Breast epithelium (tissue), 3 donors: Measurements from ENCODE around the gene C1orf50.

ENCODE experiments used
- POLR2A ChIP-seq: fragments of 450-650 bp; IDR thresholded peaks from one replicate; pipeline ENCODE4 v1.6.1; 2016; ENCODE audit warnings: antibody characterized with exemption, mild to moderate bottlenecking, moderate library complexity
- POLR2AphosphoS5 ChIP-seq, 3 donors: sonication (generic); formaldehyde crosslinking; IDR thresholded peaks; one replicate each; pipeline ENCODE4 v1.6.1; 2017; ENCODE audit warnings: antibody characterized with exemption in 3 of 3
- TF ChIP-seq, protein P1 (sequence below), 3 donors: fragments of 450-650 bp; IDR thresholded peaks; one replicate each; pipeline ENCODE4 v1.5.1; 2016 to 2017; ENCODE audit warnings: antibody characterized with exemption in 3 of 3, mild to moderate bottlenecking in 3 of 3, moderate library complexity in 3 of 3

DNA sequence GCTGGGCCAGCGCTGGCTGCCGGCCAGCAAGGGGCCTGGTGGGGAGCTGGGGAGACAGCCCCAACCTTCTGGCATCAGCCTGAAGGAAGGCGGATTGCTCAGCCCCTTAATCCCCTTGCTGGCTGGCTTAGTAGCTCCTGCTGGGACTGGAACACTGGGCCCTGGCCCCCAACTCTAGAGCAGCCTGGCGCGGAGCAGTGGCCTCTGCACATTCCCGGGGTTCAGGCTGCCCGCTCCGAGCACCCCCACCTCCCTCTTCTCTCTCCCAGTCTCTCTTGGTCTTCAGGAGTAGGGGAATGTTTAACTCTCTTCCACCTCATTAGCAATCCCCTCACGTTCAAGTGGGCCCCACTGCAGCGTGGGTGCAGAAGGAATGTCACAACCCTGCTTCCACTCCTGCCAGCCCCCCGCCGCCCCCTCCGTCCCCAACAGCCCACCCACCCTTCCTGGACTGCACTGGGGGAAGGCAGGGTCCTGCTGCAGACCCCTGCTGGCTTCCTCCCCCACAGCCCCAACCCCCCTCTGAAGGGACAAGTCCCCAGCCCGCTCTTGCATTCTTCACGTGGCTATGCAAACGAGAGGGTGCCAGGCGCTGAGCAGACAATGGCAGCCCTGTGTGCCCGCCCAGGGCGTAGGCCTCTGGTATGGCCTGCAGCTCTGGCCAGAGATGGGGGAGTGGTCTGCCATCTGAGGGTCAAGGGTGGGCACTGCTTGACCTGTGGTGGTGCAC, 26.0 kb upstream of the C1orf50 start:
- TF ChIP-seq, protein P1, sequence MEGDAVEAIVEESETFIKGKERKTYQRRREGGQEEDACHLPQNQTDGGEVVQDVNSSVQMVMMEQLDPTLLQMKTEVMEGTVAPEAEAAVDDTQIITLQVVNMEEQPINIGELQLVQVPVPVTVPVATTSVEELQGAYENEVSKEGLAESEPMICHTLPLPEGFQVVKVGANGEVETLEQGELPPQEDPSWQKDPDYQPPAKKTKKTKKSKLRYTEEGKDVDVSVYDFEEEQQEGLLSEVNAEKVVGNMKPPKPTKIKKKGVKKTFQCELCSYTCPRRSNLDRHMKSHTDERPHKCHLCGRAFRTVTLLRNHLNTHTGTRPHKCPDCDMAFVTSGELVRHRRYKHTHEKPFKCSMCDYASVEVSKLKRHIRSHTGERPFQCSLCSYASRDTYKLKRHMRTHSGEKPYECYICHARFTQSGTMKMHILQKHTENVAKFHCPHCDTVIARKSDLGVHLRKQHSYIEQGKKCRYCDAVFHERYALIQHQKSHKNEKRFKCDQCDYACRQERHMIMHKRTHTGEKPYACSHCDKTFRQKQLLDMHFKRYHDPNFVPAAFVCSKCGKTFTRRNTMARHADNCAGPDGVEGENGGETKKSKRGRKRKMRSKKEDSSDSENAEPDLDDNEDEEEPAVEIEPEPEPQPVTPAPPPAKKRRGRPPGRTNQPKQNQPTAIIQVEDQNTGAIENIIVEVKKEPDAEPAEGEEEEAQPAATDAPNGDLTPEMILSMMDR (IDR thresholded peaks at IDR 0.05) = no peak
- TF ChIP-seq POLR2A = no peak
- no peak for TF ChIP-seq POLR2AphosphoS5 (IDR thresholded peaks at IDR 0.05)
